ENCODE data around the gene DIP2A. TPM values are rescaled to one million over a fixed set of nuclear protein-coding genes. Genes with fewer than 3 reads are reported as not detected.

Gene DIP2A
- polyA plus RNA-seq, 1 donor (not counting 4 experiments of a cell fraction or from before 2014, with no cell fraction given): 41.6 TPM

GRCh38 chr21:46554431-46555224 is 95.9 kb downstream of the DIP2A start:
- Histone ChIP-seq H2AFZ (ENCODE audit: control insufficient read depth, low read length) (no peak overlapping the region), H3K9ac (ENCODE audit: control insufficient read depth, extremely low read depth, insufficient read depth, low read length) (no peak overlapping the region), H3K36me3 (ENCODE audit: control insufficient read depth in 2 of 2, extremely low read depth in 1 of 2, insufficient read depth in 2 of 2, low read length in 2 of 2) (peaks cover 46 to 53% of the 10 kb centered on the region in 2 experiments), H4K20me1 (ENCODE audit: control insufficient read depth, extremely low read depth, insufficient read depth, low read length) (no peaks in the 10 kb centered on the region), H3K4me2 (ENCODE audit: control insufficient read depth, extremely low read depth, insufficient read depth, low read depth, low read length) (no peak overlapping the region), H3K27me3 (ENCODE audit: control insufficient read depth, extremely low read depth, insufficient read depth, low read length) (no peaks in the 10 kb centered on the region), H3K79me2 (ENCODE audit: control insufficient read depth, insufficient read depth, low read length) (no peaks in the 10 kb centered on the region), H3K9me3 (ENCODE audit: control insufficient read depth, low read depth, low read length) (no peaks in the 10 kb centered on the region), H3K27ac (ENCODE audit: control insufficient read depth, insufficient read depth, low read length) (no peak overlapping the region), H3K4me3 (ENCODE audit: control insufficient read depth in 2 of 3, extremely low read depth in 1 of 3, insufficient read depth in 2 of 3, low read depth in 1 of 3, low read length in 3 of 3) (no peak overlapping the region), H3K4me1 (ENCODE audit: control insufficient read depth, extremely low read depth, insufficient read depth, low read length) (no peaks in the 10 kb centered on the region), H3K9me1 (ENCODE audit: control insufficient read depth, extremely low read depth, insufficient read depth, low read length) (no peaks in the 10 kb centered on the region)
- DNase-seq (ENCODE audit: low read depth, low spot score) (no peak), FAIRE-seq (no peak)
- TF ChIP-seq CTCF (optimal IDR thresholded peaks at IDR 0.05 in 1 of 3, IDR thresholded peaks at IDR 0.05 in 1 of 3, conservative IDR thresholded peaks at IDR 0.05 in 1 of 3; ENCODE audit: extremely low read depth in 1 of 3, insufficient read depth in 2 of 3, low read length in 3 of 3) (no peak), EZH2 (IDR thresholded peaks at IDR 0.05; ENCODE audit: low read length) (no peak)
- dilution Hi-C loops (cut with MboI; ENCODE audit: extremely low pct_ligation_motif_present, low sequenced_read_pairs): no loop called here

- Histone ChIP-seq H4K20me1 (ENCODE audit: control insufficient read depth, extremely low read depth, insufficient read depth, low read length) (no peaks in the 10 kb centered on the region), H3K79me2 (ENCODE audit: control insufficient read depth, insufficient read depth, low read length) (no peaks in the 10 kb centered on the region), H3K9me1 (ENCODE audit: control insufficient read depth, extremely low read depth, insufficient read depth, low read length) (no peaks in the 10 kb centered on the region), H2AFZ (ENCODE audit: control insufficient read depth, low read length) (no peak overlapping the region), H3K9me3 (ENCODE audit: control insufficient read depth, low read depth, low read length) (no peaks in the 10 kb centered on the region), H3K4me3 (ENCODE audit: control insufficient read depth in 2 of 3, extremely low read depth in 1 of 3, insufficient read depth in 2 of 3, low read depth in 1 of 3, low read length in 3 of 3) (no peak overlapping the region), H3K27me3 (ENCODE audit: control insufficient read depth, extremely low read depth, insufficient read depth, low read length) (no peaks in the 10 kb centered on the region), H3K36me3 (ENCODE audit: control insufficient read depth in 2 of 2, extremely low read depth in 1 of 2, insufficient read depth in 2 of 2, low read length in 2 of 2) (peaks cover 48 to 55% of the 10 kb centered on the region in 2 experiments), H3K4me1 (ENCODE audit: control insufficient read depth, extremely low read depth, insufficient read depth, low read length) (no peaks in the 10 kb centered on the region), H3K4me2 (ENCODE audit: control insufficient read depth, extremely low read depth, insufficient read depth, low read depth, low read length) (no peak overlapping the region), H3K9ac (ENCODE audit: control insufficient read depth, extremely low read depth, insufficient read depth, low read length) (no peak overlapping the region), H3K27ac (ENCODE audit: control insufficient read depth, insufficient read depth, low read length) (no peak overlapping the region)
- dilution Hi-C loops (cut with MboI; ENCODE audit: extremely low pct_ligation_motif_present, low sequenced_read_pairs): no loop called here
- DNase-seq (ENCODE audit: low read depth, low spot score): no peak
- TF ChIP-seq CTCF (optimal IDR thresholded peaks at IDR 0.05 in 1 of 3, IDR thresholded peaks at IDR 0.05 in 1 of 3, conservative IDR thresholded peaks at IDR 0.05 in 1 of 3; ENCODE audit: extremely low read depth in 1 of 3, insufficient read depth in 2 of 3, low read length in 3 of 3) (no peak), EZH2 (IDR thresholded peaks at IDR 0.05; ENCODE audit: low read length) (no peak)
- no peak for FAIRE-seq
Measured at GRCh38 chr21:46555225-46555617, 96.5 kb downstream of the DIP2A start.

Measured in keratinocyte (primary cell).